ENCODE measurements around the gene CMTR2. TPM values are rescaled to one million over a fixed set of nuclear protein-coding genes. Genes with fewer than 3 reads are reported as not detected.

CMTR2 gene
- total and polyA plus RNA-seq, 9 donors: 5.6 to 26.1 (median 17.3) TPM

GRCh38 chr16:71276589-71277334 lies 12.4 kb downstream of the CMTR2 start:
- Histone ChIP-seq H3K4me3 (no peak overlapping the region), H3K9me3 (no peaks in the 10 kb centered on the region), H3K27me3 (no peaks in the 10 kb centered on the region), H3K4me1 (ENCODE audit: insufficient read depth) (no peaks in the 10 kb centered on the region), H3K27ac (no peak overlapping the region), H3K36me3 (no peaks in the 10 kb centered on the region)
- TF ChIP-seq CTCF (IDR thresholded peaks at IDR 0.05) (no peak), POLR2A (IDR thresholded peaks at IDR 0.05) (no peak), EP300 (IDR thresholded peaks at IDR 0.05) (no peak)
- 94 to 95% (median 94%) methylated on average over 4 of the region's 4 CpGs for WGBS, 3 donors
- no peak for DNase-seq
- intact Hi-C loops (cut with DNase I): no loop called here

- H3K36me3 ChIP-seq: no peaks in the 10 kb centered on the region
- WGBS, 3 donors: 91 to 98% (median 98%) methylated on average over 1 of the region's 1 CpG
- intact Hi-C loops (cut with DNase I): no loop called here
These were observed 15.8 kb downstream of the CMTR2 start for GRCh38 chr16:71273384-71273783.

GRCh38 chr16:71264299-71264698 lies 24.9 kb downstream of the CMTR2 start:
- no peaks in the 10 kb centered on the region for H3K27me3 ChIP-seq
- DNase-seq: no peak
- H3K4me3 ChIP-seq: no peak overlapping the region
- H3K27ac ChIP-seq: no peak overlapping the region
- 17 to 22% (median 18%) methylated on average over 3 of the region's 3 CpGs for WGBS, 3 donors
- intact Hi-C loops (cut with DNase I): no loop called here
- no peaks in the 10 kb centered on the region for H3K36me3 ChIP-seq
- no peaks in the 10 kb centered on the region for H3K9me3 ChIP-seq
- no peak for TF ChIP-seq EP300 (IDR thresholded peaks at IDR 0.05)
- H3K4me1 ChIP-seq (ENCODE audit: insufficient read depth): no peaks in the 10 kb centered on the region

More at GRCh38 chr16:71273384-71273783, 15.8 kb downstream of the CMTR2 start:
- Histone ChIP-seq H3K9me3 (no peaks in the 10 kb centered on the region), H3K27ac (no peak overlapping the region), H3K4me3 (no peak overlapping the region), H3K27me3 (no peaks in the 10 kb centered on the region), H3K4me1 (ENCODE audit: insufficient read depth) (no peaks in the 10 kb centered on the region)
- DNase-seq: no peak
- no peak for TF ChIP-seq EP300 (IDR thresholded peaks at IDR 0.05)
- TF ChIP-seq CTCF (IDR thresholded peaks at IDR 0.05): no peak
- TF ChIP-seq POLR2A (IDR thresholded peaks at IDR 0.05): no peak

GRCh38 chr16:71263582-71263981 lies 25.6 kb downstream of the CMTR2 start:
- Histone ChIP-seq H3K27ac (no peak overlapping the region), H3K9me3 (no peaks in the 10 kb centered on the region), H3K36me3 (no peaks in the 10 kb centered on the region), H3K4me1 (ENCODE audit: insufficient read depth) (no peaks in the 10 kb centered on the region), H3K27me3 (no peaks in the 10 kb centered on the region), H3K4me3 (no peak overlapping the region)
- intact Hi-C loops (cut with DNase I): no loop called here
- TF ChIP-seq CTCF (IDR thresholded peaks at IDR 0.05) (no peak), POLR2A (IDR thresholded peaks at IDR 0.05) (no peak), EP300 (IDR thresholded peaks at IDR 0.05) (no peak)
- WGBS, 3 donors: 74 to 80% (median 78%) methylated on average over 3 of the region's 3 CpGs
- DNase-seq: no peak

GRCh38 chr16:71262391-71262790 lies 26.8 kb downstream of the CMTR2 start:
- no peak overlapping the region for H3K27ac ChIP-seq
- 84 to 88% (median 88%) methylated on average over 5 of the region's 5 CpGs for WGBS, 3 donors
- no peaks in the 10 kb centered on the region for H3K9me3 ChIP-seq
- H3K27me3 ChIP-seq: no peaks in the 10 kb centered on the region
- H3K4me3 ChIP-seq: no peak overlapping the region
- intact Hi-C loops (cut with DNase I): no loop called here
- H3K4me1 ChIP-seq (ENCODE audit: insufficient read depth): no peaks in the 10 kb centered on the region
- no peaks in the 10 kb centered on the region for H3K36me3 ChIP-seq
- no peak for DNase-seq
- TF ChIP-seq POLR2A (IDR thresholded peaks at IDR 0.05) (no peak), CTCF (IDR thresholded peaks at IDR 0.05) (no peak), EP300 (IDR thresholded peaks at IDR 0.05) (no peak)
